Vagina (tissue), 2 donors: ENCODE data around the gene NCOA3.

Experiments used
- CTCF ChIP-seq, 3 experiments: fragments of 450-650 bp in 2 of 3; fragments of 200-600 bp in 1 of 3; sonication (generic) in 1 of 3; IDR thresholded peaks; one replicate each; pipeline ENCODE4 v1.5.1; 2017 to 2019; ENCODE audit warnings: antibody characterized with exemption in 3 of 3, mild to moderate bottlenecking in 2 of 3, moderate library complexity in 2 of 3
- POLR2AphosphoS5 ChIP-seq, 2 donors: sonication (generic); formaldehyde crosslinking; IDR thresholded peaks; one replicate each; pipeline ENCODE4 v1.9.0; 2017; ENCODE audit warnings: antibody characterized with exemption in 2 of 2, mild to moderate bottlenecking in 2 of 2, low read depth in 1 of 2; ENCODE audit not compliant: insufficient read depth in 1 of 2

- TF ChIP-seq CTCF (IDR thresholded peaks at IDR 0.05) (no peak), POLR2AphosphoS5 (IDR thresholded peaks at IDR 0.05; ENCODE audit: insufficient read depth in 1 of 2, low read depth in 1 of 2) (no peak)
Observed at GRCh38 chr20:47535994-47536393, 34.3 kb downstream of the NCOA3 start.
